BJ (cell line): ENCODE measurements around the gene PPIF. TPM values are rescaled to one million over a fixed set of nuclear protein-coding genes. Genes with fewer than 3 reads are reported as not detected.

Source experiments
- CTCF ChIA-PET: fragments of 350-600 bp; formaldehyde crosslinking; extraction: SDS; loops from one replicate; lab custom pipeline; 2021; ENCODE audit warnings: antibody characterized with exemption, inconsistent platforms; lab: Yijun Ruan, JAX
- POLR2A ChIA-PET: fragments of 300-600 bp; sonication (Branson Sonifier 250); formaldehyde crosslinking; extraction: SDS; loops from one replicate; lab custom pipeline; 2021; ENCODE audit warnings: antibody characterized with exemption; lab: Charles Lee
- DNase-seq: peaks from one replicate; pipeline ENCODE4 v3.0.0-alpha.2; 2011; ENCODE audit warnings: low read depth
- H3K27me3 ChIP-seq: 2 replicates; pipeline ENCODE4 v1.6.0; 2011; ENCODE audit warnings: low read length; ENCODE audit not compliant: control insufficient read depth, insufficient read depth
- H3K36me3 ChIP-seq: 2 replicates; pipeline ENCODE4 v1.5.1; 2011; ENCODE audit warnings: low read length; ENCODE audit not compliant: control insufficient read depth, insufficient read depth
- H3K4me3 ChIP-seq: 2 replicates; pipeline ENCODE4 v1.5.1; 2011; ENCODE audit warnings: low read depth, mild to moderate bottlenecking, control low read depth, low read length
- CTCF ChIP-seq: IDR thresholded peaks from 2 replicates; pipeline ENCODE4 v1.5.1; 2011; ENCODE audit warnings: low read depth, mild to moderate bottlenecking, control low read depth, inconsistent platforms, low read length, moderate library complexity; ENCODE audit not compliant: insufficient read depth
- polyA plus RNA-seq: library from polyadenylated mRNA; depleted of rRNA; stranded (reverse); fragments of >200 nt; gene quantifications from 2 replicates; pipeline ENCODE4 v1.2.3, GENCODE V29; 2011

PPIF gene
- polyA plus RNA-seq, 1 experiment, result 73.9 TPM

- peaks cover 50% of the 10 kb centered on the region for H3K36me3 ChIP-seq
- POLR2A ChIA-PET, result no interaction called here
- H3K27me3 ChIP-seq, result no peaks in the 10 kb centered on the region
- DNase-seq, result no peak
- no peak for TF ChIP-seq CTCF
- CTCF ChIA-PET, result interaction anchor here (0.8 to 3.5 kb wide), 5 partner anchors 8 to 76 kb away, joined by 3 to 19 read pairs (median 6); no protein-coding TSS in a partner anchor
- H3K4me3 ChIP-seq, result no peak overlapping the region
These were observed 44.2 kb downstream of the PPIF start for GRCh38 chr10:79391231-79392019.

DNA sequence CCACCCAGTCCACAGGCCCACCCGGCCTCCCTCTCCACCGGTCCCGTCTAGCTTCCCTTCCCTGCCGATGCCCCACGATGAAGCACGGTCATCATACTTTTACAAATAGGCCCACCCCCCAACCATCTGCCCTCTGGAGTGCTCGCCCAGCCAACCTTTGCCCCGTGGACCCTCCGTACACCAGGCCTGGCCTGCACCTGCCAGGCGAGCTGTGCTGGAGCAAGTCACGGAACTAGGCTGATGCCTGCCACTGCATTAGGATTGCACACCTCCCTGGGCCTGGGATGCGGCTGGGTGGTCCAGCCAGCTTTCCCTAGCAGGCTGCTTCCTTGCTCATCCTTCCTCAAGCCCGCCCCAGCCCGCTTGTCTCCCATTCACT is 44.7 kb downstream of the PPIF start:
- no peak for DNase-seq
- no peak for TF ChIP-seq CTCF
- POLR2A ChIA-PET, result no interaction called here
- H3K36me3 ChIP-seq, result peaks cover 46% of the 10 kb centered on the region
- CTCF ChIA-PET, result interaction anchor here (2.4 kb wide), 1 partner anchor 76 kb away, joined by 8 read pairs; no protein-coding TSS in a partner anchor
- H3K27me3 ChIP-seq, result no peaks in the 10 kb centered on the region
- no peak overlapping the region for H3K4me3 ChIP-seq

- no peaks in the 10 kb centered on the region for H3K27me3 ChIP-seq
- no peak overlapping the region for H3K4me3 ChIP-seq
- ChIA-PET POLR2A (no interaction called here), CTCF (interaction anchor here (1.0 to 2.4 kb wide), 2 partner anchors 12 to 75 kb away, joined by 4 to 8 read pairs; no protein-coding TSS in a partner anchor)
- TF ChIP-seq CTCF, result no peak
- no peak for DNase-seq
- peaks cover 44% of the 10 kb centered on the region for H3K36me3 ChIP-seq
These were observed 45.4 kb downstream of the PPIF start for GRCh38 chr10:79392506-79393176.

GRCh38 chr10:79393221-79393923 is 46.1 kb downstream of the PPIF start:
- TF ChIP-seq CTCF, result no peak
- ChIA-PET CTCF (interaction anchor here (1.0 kb wide), 1 partner anchor 13 kb away, joined by 4 read pairs; no protein-coding TSS in a partner anchor), POLR2A (no interaction called here)
- peaks cover 37% of the 10 kb centered on the region for H3K36me3 ChIP-seq
- H3K4me3 ChIP-seq, result no peak overlapping the region
- H3K27me3 ChIP-seq, result no peaks in the 10 kb centered on the region
- no peak for DNase-seq
